Calu3 (cell line): Measurements from ENCODE around the gene VWA2. TPM values are rescaled to one million over a fixed set of nuclear protein-coding genes. Genes with fewer than 3 reads are reported as not detected.

Experiments
- BruUV-seq: library from RNA; stranded (reverse); fragments of 400-500 nt; replicated peaks from 2 replicates; lab custom pipeline; 2021; lab: Mats Ljungman, UMichigan
- CTCF ChIA-PET: fragments of 300-600 bp; sonication (Branson Sonifier 250); formaldehyde crosslinking; loops from one replicate; lab custom pipeline; 2022; ENCODE audit warnings: antibody characterized with exemption; lab: Charles Lee
- DNase-seq: peaks from one replicate; pipeline ENCODE4 v3.0.0; 2022
- H3K27ac Mint-ChIP-seq: one replicate; pipeline ENCODE4 v1.8.0; 2022; ENCODE audit warnings: mixed read lengths; ENCODE audit not compliant: unreplicated experiment
- H3K27me3 Mint-ChIP-seq: one replicate; pipeline ENCODE4 v1.8.0; 2022; ENCODE audit warnings: mixed read lengths; ENCODE audit not compliant: unreplicated experiment
- H3K36me3 Mint-ChIP-seq: one replicate; pipeline ENCODE4 v1.8.0; 2022; ENCODE audit warnings: mild to moderate bottlenecking, moderate library complexity, mixed read lengths; ENCODE audit not compliant: insufficient read depth, unreplicated experiment
- H3K4me1 Mint-ChIP-seq: one replicate; pipeline ENCODE4 v1.8.0; 2022; ENCODE audit warnings: mild to moderate bottlenecking, low read depth, mixed read lengths; ENCODE audit not compliant: unreplicated experiment
- H3K4me3 Mint-ChIP-seq: one replicate; pipeline ENCODE4 v1.8.0; 2022; ENCODE audit warnings: mild to moderate bottlenecking, low read depth, moderate library complexity, mixed read lengths; ENCODE audit not compliant: unreplicated experiment
- H3K9me3 Mint-ChIP-seq: one replicate; pipeline ENCODE4 v1.8.0; 2022; ENCODE audit warnings: low read depth, mixed read lengths; ENCODE audit not compliant: unreplicated experiment
- CTCF ChIP-seq: fragments of 200-600 bp; IDR thresholded peaks from one replicate; pipeline ENCODE4 v1.8.0; 2022; ENCODE audit warnings: antibody characterized with exemption; ENCODE audit not compliant: unreplicated experiment
- intact Hi-C: fragments of 100-400 bp; cut with micrococcal nuclease; formaldehyde crosslinking; loops from one replicate; pipeline ENCODE4 v1.10.0; 2022; ENCODE audit not compliant: unreplicated experiment
- total RNA-seq: library from RNA; stranded (reverse); gene quantifications from 2 replicates; pipeline ENCODE4 v1.2.3, GENCODE V29; 2022

VWA2 gene
- total RNA-seq, 1 experiment from 2014 or later: 4.2 TPM

GRCh38 chr10:114223066-114223465 is 16.0 kb upstream of the VWA2 start:
- no peak overlapping the region for H3K4me3 Mint-ChIP-seq
- CTCF ChIA-PET: no interaction called here
- no TSS peak for BruUV-seq

GRCh38 chr10:114228156-114228555 is 10.9 kb upstream of the VWA2 start:
- no peaks in the 10 kb centered on the region for H3K36me3 Mint-ChIP-seq
- intact Hi-C loops: no loop called here
- no peaks in the 10 kb centered on the region for H3K9me3 Mint-ChIP-seq
- BruUV-seq: no TSS peak
- no peaks in the 10 kb centered on the region for H3K4me1 Mint-ChIP-seq
- TF ChIP-seq CTCF: no peak
- CTCF ChIA-PET: no interaction called here
- peaks cover 9% of the 10 kb centered on the region for H3K27me3 Mint-ChIP-seq
- no peak for DNase-seq
- no peak overlapping the region for H3K4me3 Mint-ChIP-seq
- no peak overlapping the region for H3K27ac Mint-ChIP-seq

More at GRCh38 chr10:114223066-114223465, 16.0 kb upstream of the VWA2 start:
- no peaks in the 10 kb centered on the region for H3K9me3 Mint-ChIP-seq
- intact Hi-C loops: no loop called here
- DNase-seq: no peak
- H3K27ac Mint-ChIP-seq: no peak overlapping the region
- H3K27me3 Mint-ChIP-seq: peaks cover 9% of the 10 kb centered on the region
- TF ChIP-seq CTCF: no peak
- H3K36me3 Mint-ChIP-seq: no peaks in the 10 kb centered on the region
- H3K4me1 Mint-ChIP-seq: no peaks in the 10 kb centered on the region

- no peaks in the 10 kb centered on the region for H3K36me3 Mint-ChIP-seq
- H3K27ac Mint-ChIP-seq: no peak overlapping the region
- TF ChIP-seq CTCF: no peak
- intact Hi-C loops: no loop called here
- no TSS peak for BruUV-seq
- no peaks in the 10 kb centered on the region for H3K4me1 Mint-ChIP-seq
- CTCF ChIA-PET: no interaction called here
- H3K9me3 Mint-ChIP-seq: no peaks in the 10 kb centered on the region
- no peak for DNase-seq
- no peak overlapping the region for H3K4me3 Mint-ChIP-seq
- peaks cover 10% of the 10 kb centered on the region for H3K27me3 Mint-ChIP-seq
Measured at GRCh38 chr10:114232561-114233176, 6.4 kb upstream of the VWA2 start.

GRCh38 chr10:114233482-114233881 is 5.6 kb upstream of the VWA2 start:
- H3K36me3 Mint-ChIP-seq: no peaks in the 10 kb centered on the region
- CTCF ChIA-PET: no interaction called here

More at GRCh38 chr10:114233482-114233881, 5.6 kb upstream of the VWA2 start:
- BruUV-seq: no TSS peak
- no peak for TF ChIP-seq CTCF
- no peaks in the 10 kb centered on the region for H3K4me1 Mint-ChIP-seq
- H3K27me3 Mint-ChIP-seq: peaks cover 10% of the 10 kb centered on the region
- intact Hi-C loops: no loop called here
- DNase-seq: no peak
- no peaks in the 10 kb centered on the region for H3K9me3 Mint-ChIP-seq
- H3K4me3 Mint-ChIP-seq: no peak overlapping the region
- no peak overlapping the region for H3K27ac Mint-ChIP-seq
